Ascending aorta (tissue), 2 donors: Measurements from ENCODE around the gene INHBE. TPM values are rescaled to one million over a fixed set of nuclear protein-coding genes. Genes with fewer than 3 reads are reported as not detected.
A peak's percentile ranks its signal among the peaks of the same experiment; 100 is the strongest.

Experiments
- DNase-seq, 2 donors: peaks; one replicate each; pipeline ENCODE4 v3.0.0-alpha.2; 2019; ENCODE audit warnings: low spot score in 2 of 2
- H3K27ac ChIP-seq, 2 donors: fragments of 200-600 bp; sonication (generic); one replicate each; pipeline ENCODE4 v1.5.1; 2016 to 2017; ENCODE audit warnings: mild to moderate bottlenecking in 1 of 2
- H3K27me3 ChIP-seq: fragments of 200-600 bp; sonication (generic); one replicate; pipeline ENCODE4 v1.5.1; 2017
- H3K36me3 ChIP-seq, 2 donors: fragments of 200-600 bp; sonication (generic); one replicate each; pipeline ENCODE4 v1.5.1; 2016
- H3K4me1 ChIP-seq, 2 donors: fragments of 200-600 bp; sonication (generic); one replicate each; pipeline ENCODE4 v1.5.1; 2016 to 2017; ENCODE audit warnings: mild to moderate bottlenecking in 1 of 2
- H3K4me3 ChIP-seq, 2 donors: fragments of 200-600 bp; sonication (generic); one replicate each; pipeline ENCODE4 v1.5.1; 2016 to 2017; ENCODE audit warnings: mild to moderate bottlenecking in 1 of 2
- H3K9me3 ChIP-seq, 2 donors: fragments of 200-600 bp; sonication (generic); one replicate each; pipeline ENCODE4 v1.5.1; 2016
- intact Hi-C: fragments of 100-400 bp; cut with DNase I; formaldehyde crosslinking; loops from one replicate; pipeline ENCODE4 v1.15.1; 2023
- total RNA-seq: library from RNA; depleted of rRNA; stranded (reverse); fragments of >200 nt; gene quantifications from one replicate; pipeline ENCODE4 v1.1.0, GENCODE V29; 2016
- TF ChIP-seq, protein P1 (sequence below), 3 experiments: fragments of 200-600 bp in 2 of 3; fragments of 450-650 bp in 1 of 3; sonication (generic) in 2 of 3; IDR thresholded peaks; one replicate each; pipeline ENCODE4 v1.5.1; 2016 to 2019; ENCODE audit warnings: antibody characterized with exemption in 3 of 3, mild to moderate bottlenecking in 1 of 3, moderate library complexity in 1 of 3

INHBE gene
- total RNA-seq, 1 donor from 2014 or later: not detected

DNA sequence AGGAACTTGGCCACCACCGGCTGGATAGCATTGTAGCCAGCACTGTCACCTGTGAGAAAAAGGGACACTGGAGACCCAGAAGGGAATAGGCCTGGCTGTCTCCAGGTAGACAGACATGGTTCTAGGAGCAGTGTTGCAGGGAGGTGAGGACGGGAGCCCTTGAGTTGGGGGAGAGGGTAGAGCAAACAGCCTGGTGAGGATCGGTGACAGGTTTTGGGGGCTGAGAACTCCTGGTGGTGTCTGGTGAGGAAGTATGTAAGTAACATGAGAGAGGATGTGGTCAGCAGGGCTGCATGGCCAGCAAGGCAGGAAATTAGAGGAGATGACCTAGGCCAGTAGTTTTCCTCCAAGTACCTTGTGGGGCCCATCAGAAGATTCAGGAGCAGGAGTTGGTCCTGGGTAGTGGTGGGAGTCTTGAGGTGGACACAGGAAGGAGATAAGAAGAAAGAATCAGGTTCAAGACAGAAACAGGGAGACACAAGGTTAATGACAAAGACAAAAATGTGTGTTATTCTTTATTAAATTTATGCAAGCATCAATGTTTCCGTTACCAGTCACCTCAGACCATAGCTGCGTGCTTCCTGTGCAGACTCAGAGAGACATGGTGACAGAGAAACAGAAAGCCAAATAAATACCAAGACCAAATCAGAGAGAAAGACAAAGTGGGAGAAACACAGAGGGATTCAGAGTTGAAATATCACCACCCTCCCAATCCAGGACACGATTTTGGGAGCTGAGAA, 24.4 kb downstream of the INHBE start, which contains the start of gene ARHGAP9:
TSS of gene ARHGAP9 (minus strand) at position 491 of the 740 bp plus-strand sequence. CDS start at position 31, 460 bp downstream.
- intact Hi-C loops: no loop called here
- Histone ChIP-seq H3K27me3 (peaks cover 7% of the 10 kb centered on the region), H3K36me3 (no peaks in the 10 kb centered on the region), H3K4me3 (no peak within 1 kb of the TSS), H3K4me1 (peaks cover 11 to 13% of the 10 kb centered on the region in 2 donors), H3K9me3 (no peaks in the 10 kb centered on the region), H3K27ac (peak within 1 kb of the TSS; percentile 44 to 57)
- no peak for DNase-seq
- TF ChIP-seq, protein P1, sequence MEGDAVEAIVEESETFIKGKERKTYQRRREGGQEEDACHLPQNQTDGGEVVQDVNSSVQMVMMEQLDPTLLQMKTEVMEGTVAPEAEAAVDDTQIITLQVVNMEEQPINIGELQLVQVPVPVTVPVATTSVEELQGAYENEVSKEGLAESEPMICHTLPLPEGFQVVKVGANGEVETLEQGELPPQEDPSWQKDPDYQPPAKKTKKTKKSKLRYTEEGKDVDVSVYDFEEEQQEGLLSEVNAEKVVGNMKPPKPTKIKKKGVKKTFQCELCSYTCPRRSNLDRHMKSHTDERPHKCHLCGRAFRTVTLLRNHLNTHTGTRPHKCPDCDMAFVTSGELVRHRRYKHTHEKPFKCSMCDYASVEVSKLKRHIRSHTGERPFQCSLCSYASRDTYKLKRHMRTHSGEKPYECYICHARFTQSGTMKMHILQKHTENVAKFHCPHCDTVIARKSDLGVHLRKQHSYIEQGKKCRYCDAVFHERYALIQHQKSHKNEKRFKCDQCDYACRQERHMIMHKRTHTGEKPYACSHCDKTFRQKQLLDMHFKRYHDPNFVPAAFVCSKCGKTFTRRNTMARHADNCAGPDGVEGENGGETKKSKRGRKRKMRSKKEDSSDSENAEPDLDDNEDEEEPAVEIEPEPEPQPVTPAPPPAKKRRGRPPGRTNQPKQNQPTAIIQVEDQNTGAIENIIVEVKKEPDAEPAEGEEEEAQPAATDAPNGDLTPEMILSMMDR (IDR thresholded peaks at IDR 0.05): no peak

DNA sequence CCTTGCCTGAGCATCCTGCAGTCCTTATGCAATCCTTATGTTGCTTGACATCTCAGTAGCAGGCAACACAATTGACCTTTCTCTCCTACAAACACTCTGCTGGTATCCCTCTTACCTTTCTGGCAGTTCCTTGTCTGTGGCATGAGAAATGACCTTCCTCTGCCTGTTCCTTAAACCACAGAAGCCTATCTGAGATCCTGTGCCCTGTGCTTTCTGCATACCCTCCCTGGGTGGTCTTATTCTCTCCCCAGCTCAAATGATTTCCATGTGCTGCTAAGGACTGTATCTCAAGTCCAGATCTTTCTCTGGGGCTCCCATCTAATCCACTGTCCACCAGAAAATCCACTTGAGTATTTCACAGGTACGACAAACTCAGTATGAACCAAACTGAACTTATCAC, 26.6 kb downstream of the INHBE start:
- H3K36me3 ChIP-seq: no peaks in the 10 kb centered on the region
- no peaks in the 10 kb centered on the region for H3K27me3 ChIP-seq
- no peaks in the 10 kb centered on the region for H3K4me1 ChIP-seq
- no peaks in the 10 kb centered on the region for H3K9me3 ChIP-seq
- intact Hi-C loops: no loop called here
- no peak overlapping the region for H3K27ac ChIP-seq
- H3K4me3 ChIP-seq: no peak overlapping the region
- TF ChIP-seq, protein P1 (IDR thresholded peaks at IDR 0.05): no peak
- no peak for DNase-seq

DNA sequence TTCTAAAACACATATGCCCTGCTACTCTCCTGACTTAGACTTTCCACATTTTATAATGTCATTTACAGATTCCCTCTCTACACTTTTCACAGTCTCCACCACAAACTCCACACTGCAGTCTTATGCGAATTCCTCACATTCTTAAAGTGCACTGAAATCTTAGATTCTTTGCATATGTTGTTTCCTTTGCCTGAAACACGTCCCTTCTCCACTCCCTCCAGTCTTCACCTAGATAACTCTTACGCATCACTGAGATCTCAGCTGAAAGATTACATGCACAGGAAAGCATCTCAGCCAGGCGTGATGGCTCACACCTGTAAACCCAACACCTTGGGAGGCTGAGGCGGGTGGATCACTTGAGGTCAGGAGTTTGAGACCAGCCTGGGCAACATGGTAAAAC, 28.4 kb downstream of the INHBE start:
- Histone ChIP-seq H3K9me3 (no peaks in the 10 kb centered on the region), H3K4me3 (no peak overlapping the region), H3K27ac (no peak overlapping the region), H3K4me1 (peaks cover 0 to 3% of the 10 kb centered on the region in 2 donors), H3K36me3 (no peaks in the 10 kb centered on the region), H3K27me3 (no peaks in the 10 kb centered on the region)
- intact Hi-C loops: no loop called here
- TF ChIP-seq, protein P1 (IDR thresholded peaks at IDR 0.05): no peak
- DNase-seq: no peak

DNA sequence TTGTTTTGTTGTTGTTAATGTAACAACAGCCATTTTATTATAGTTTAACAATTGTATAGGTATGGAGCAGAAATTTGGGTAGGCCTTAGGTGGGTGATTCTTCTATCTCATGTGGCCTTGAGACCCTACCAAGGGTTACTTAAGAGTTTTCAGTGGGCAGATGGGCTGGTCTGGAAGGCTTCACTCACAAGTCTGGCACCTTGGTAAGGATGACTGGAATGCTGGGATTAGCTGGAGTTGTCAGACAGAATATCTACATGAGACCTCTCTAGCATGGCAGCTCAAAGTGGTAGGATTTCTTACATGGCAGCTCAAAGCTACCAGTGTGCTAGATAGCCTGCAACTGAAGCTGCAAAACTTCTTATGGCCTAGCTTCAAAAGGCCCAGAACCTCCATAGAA, 30.6 kb downstream of the INHBE start:
- intact Hi-C loops: no loop called here
- TF ChIP-seq, protein P1 (IDR thresholded peaks at IDR 0.05): no peak
- Histone ChIP-seq H3K9me3 (no peaks in the 10 kb centered on the region), H3K27me3 (no peaks in the 10 kb centered on the region), H3K4me1 (peaks cover 8 to 10% of the 10 kb centered on the region in 2 donors), H3K36me3 (peaks cover 8 to 10% of the 10 kb centered on the region in 2 donors), H3K4me3 (no peak overlapping the region), H3K27ac (no peak overlapping the region)
- no peak for DNase-seq

DNA sequence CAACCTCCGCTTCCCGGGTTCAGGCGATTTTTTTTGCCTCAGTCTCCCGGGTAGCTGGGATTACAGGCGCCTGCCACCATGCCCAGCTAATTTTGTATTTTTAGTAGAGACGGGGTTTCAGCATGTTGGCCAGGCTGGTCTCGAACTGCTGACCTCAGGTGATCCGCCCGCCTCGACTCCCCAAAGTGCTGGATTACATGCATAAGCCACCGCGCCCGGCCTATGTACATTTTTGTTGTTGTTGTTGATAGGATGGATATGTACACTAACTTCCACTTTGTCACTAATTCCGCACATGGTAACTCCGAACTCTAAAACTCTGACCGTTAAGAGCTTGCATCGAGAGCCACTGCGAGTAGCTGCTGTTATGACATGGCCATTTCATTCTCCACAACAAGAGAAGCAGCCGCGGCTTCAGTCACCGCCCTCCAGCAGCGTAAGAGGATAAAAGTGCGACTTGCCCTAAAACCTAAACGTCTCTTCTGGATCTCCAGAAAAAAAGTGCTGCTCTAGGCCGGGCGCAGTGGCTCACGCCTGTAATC, 32.0 kb downstream of the INHBE start:
- Histone ChIP-seq H3K4me1 (peaks cover 8 to 10% of the 10 kb centered on the region in 2 donors), H3K36me3 (peaks cover 21 to 23% of the 10 kb centered on the region in 2 donors), H3K27me3 (no peaks in the 10 kb centered on the region), H3K27ac (peak overlapping the region; percentile 63 to 84), H3K9me3 (no peaks in the 10 kb centered on the region), H3K4me3 (peak overlapping the region; percentile 75)
- DNase-seq: no peak
- intact Hi-C loops: no loop called here
- TF ChIP-seq, protein P1 (IDR thresholded peaks at IDR 0.05): no peak
